ENCODE measurements around the gene SPPL3.

SPPL3 gene

GRCh38 chr12:120938496-120938895 is 34.3 kb upstream of the SPPL3 start:
- no peak for DNase-seq (ENCODE audit: low read depth)
- Histone ChIP-seq H3K9ac (ENCODE audit: low read length) (no peak overlapping the region), H3K9me3 (ENCODE audit: control insufficient read depth, low read length) (no peaks in the 10 kb centered on the region), H3K4me1 (ENCODE audit: control insufficient read depth, insufficient read depth, low read length) (peaks cover 3% of the 10 kb centered on the region), H3K27me3 (replicated peaks; ENCODE audit: control insufficient read depth, insufficient read depth, low read length) (peaks cover 15% of the 10 kb centered on the region), H3K36me3 (ENCODE audit: control insufficient read depth, insufficient read depth, low read length, severe bottlenecking) (no peaks in the 10 kb centered on the region), H3K4me3 (ENCODE audit: low read length) (no peak overlapping the region)

- no peak for DNase-seq (ENCODE audit: low read depth)
- Histone ChIP-seq H3K9ac (ENCODE audit: low read length) (no peak overlapping the region), H3K27me3 (replicated peaks; ENCODE audit: control insufficient read depth, insufficient read depth, low read length) (peaks cover 21% of the 10 kb centered on the region), H3K4me3 (ENCODE audit: low read length) (no peak overlapping the region), H3K4me1 (ENCODE audit: control insufficient read depth, insufficient read depth, low read length) (peaks cover 3% of the 10 kb centered on the region), H3K9me3 (ENCODE audit: control insufficient read depth, low read length) (no peaks in the 10 kb centered on the region), H3K36me3 (ENCODE audit: control insufficient read depth, insufficient read depth, low read length, severe bottlenecking) (no peaks in the 10 kb centered on the region)
These were observed 32.0 kb upstream of the SPPL3 start for GRCh38 chr12:120936197-120936596.

- Histone ChIP-seq H3K9me3 (ENCODE audit: control insufficient read depth, low read length) (no peaks in the 10 kb centered on the region), H3K36me3 (ENCODE audit: control insufficient read depth, insufficient read depth, low read length, severe bottlenecking) (no peaks in the 10 kb centered on the region), H3K9ac (ENCODE audit: low read length) (no peak overlapping the region), H3K4me1 (ENCODE audit: control insufficient read depth, insufficient read depth, low read length) (peaks cover 3% of the 10 kb centered on the region), H3K27me3 (replicated peaks; ENCODE audit: control insufficient read depth, insufficient read depth, low read length) (peaks cover 18% of the 10 kb centered on the region), H3K4me3 (ENCODE audit: low read length) (no peak overlapping the region)
- DNase-seq (ENCODE audit: low read depth), result no peak
These were observed 29.6 kb upstream of the SPPL3 start for GRCh38 chr12:120933786-120934185.

GRCh38 chr12:120932956-120933526 is 28.9 kb upstream of the SPPL3 start:
- Histone ChIP-seq H3K36me3 (ENCODE audit: control insufficient read depth, insufficient read depth, low read length, severe bottlenecking) (no peaks in the 10 kb centered on the region), H3K4me3 (ENCODE audit: low read length) (no peak overlapping the region), H3K9ac (ENCODE audit: low read length) (no peak overlapping the region), H3K4me1 (ENCODE audit: control insufficient read depth, insufficient read depth, low read length) (peaks cover 3% of the 10 kb centered on the region), H3K27me3 (replicated peaks; ENCODE audit: control insufficient read depth, insufficient read depth, low read length) (peaks cover 15% of the 10 kb centered on the region), H3K9me3 (ENCODE audit: control insufficient read depth, low read length) (no peaks in the 10 kb centered on the region)
- DNase-seq (ENCODE audit: low read depth), result no peak

GRCh38 chr12:120932058-120932457 is 27.9 kb upstream of the SPPL3 start:
- Histone ChIP-seq H3K9ac (ENCODE audit: low read length) (no peak overlapping the region), H3K4me3 (ENCODE audit: low read length) (no peak overlapping the region), H3K4me1 (ENCODE audit: control insufficient read depth, insufficient read depth, low read length) (peaks cover 2% of the 10 kb centered on the region), H3K27me3 (replicated peaks; ENCODE audit: control insufficient read depth, insufficient read depth, low read length) (peaks cover 15% of the 10 kb centered on the region), H3K36me3 (ENCODE audit: control insufficient read depth, insufficient read depth, low read length, severe bottlenecking) (no peaks in the 10 kb centered on the region), H3K9me3 (ENCODE audit: control insufficient read depth, low read length) (no peaks in the 10 kb centered on the region)
- no peak for DNase-seq (ENCODE audit: low read depth)

GRCh38 chr12:120930032-120930431 is 25.9 kb upstream of the SPPL3 start:
- DNase-seq (ENCODE audit: low read depth), result no peak
- H3K4me1 ChIP-seq (ENCODE audit: control insufficient read depth, insufficient read depth, low read length), result no peaks in the 10 kb centered on the region
- no peak overlapping the region for H3K9ac ChIP-seq (ENCODE audit: low read length)
- H3K36me3 ChIP-seq (ENCODE audit: control insufficient read depth, insufficient read depth, low read length, severe bottlenecking), result no peaks in the 10 kb centered on the region
- H3K9me3 ChIP-seq (ENCODE audit: control insufficient read depth, low read length), result no peaks in the 10 kb centered on the region
- H3K27me3 ChIP-seq (replicated peaks; ENCODE audit: control insufficient read depth, insufficient read depth, low read length), result peaks cover 15% of the 10 kb centered on the region
- H3K4me3 ChIP-seq (ENCODE audit: low read length), result no peak overlapping the region

GRCh38 chr12:120928864-120929652 is 24.9 kb upstream of the SPPL3 start:
- Histone ChIP-seq H3K27me3 (replicated peaks; ENCODE audit: control insufficient read depth, insufficient read depth, low read length) (peaks cover 15% of the 10 kb centered on the region), H3K4me1 (ENCODE audit: control insufficient read depth, insufficient read depth, low read length) (no peaks in the 10 kb centered on the region), H3K9ac (ENCODE audit: low read length) (no peak overlapping the region), H3K9me3 (ENCODE audit: control insufficient read depth, low read length) (no peaks in the 10 kb centered on the region), H3K36me3 (ENCODE audit: control insufficient read depth, insufficient read depth, low read length, severe bottlenecking) (no peaks in the 10 kb centered on the region), H3K4me3 (ENCODE audit: low read length) (no peak overlapping the region)
- DNase-seq (ENCODE audit: low read depth), result no peak

GRCh38 chr12:120925740-120926563 is 21.8 kb upstream of the SPPL3 start:
- peaks cover 7% of the 10 kb centered on the region for H3K27me3 ChIP-seq (replicated peaks; ENCODE audit: control insufficient read depth, insufficient read depth, low read length)
- no peak overlapping the region for H3K4me3 ChIP-seq (ENCODE audit: low read length)
- no peaks in the 10 kb centered on the region for H3K9me3 ChIP-seq (ENCODE audit: control insufficient read depth, low read length)
- H3K9ac ChIP-seq (ENCODE audit: low read length), result no peak overlapping the region
- no peaks in the 10 kb centered on the region for H3K4me1 ChIP-seq (ENCODE audit: control insufficient read depth, insufficient read depth, low read length)
- no peak for DNase-seq (ENCODE audit: low read depth)
- H3K36me3 ChIP-seq (ENCODE audit: control insufficient read depth, insufficient read depth, low read length, severe bottlenecking), result no peaks in the 10 kb centered on the region

- H3K9me3 ChIP-seq (ENCODE audit: control insufficient read depth, low read length), result peaks cover 16% of the 10 kb centered on the region
- H3K4me1 ChIP-seq (ENCODE audit: control insufficient read depth, insufficient read depth, low read length), result no peaks in the 10 kb centered on the region
- no peak overlapping the region for H3K9ac ChIP-seq (ENCODE audit: low read length)
- H3K27me3 ChIP-seq (replicated peaks; ENCODE audit: control insufficient read depth, insufficient read depth, low read length), result peaks cover 6% of the 10 kb centered on the region
- no peak for DNase-seq (ENCODE audit: low read depth)
- H3K4me3 ChIP-seq (ENCODE audit: low read length), result no peak overlapping the region
- H3K36me3 ChIP-seq (ENCODE audit: control insufficient read depth, insufficient read depth, low read length, severe bottlenecking), result no peaks in the 10 kb centered on the region
These were observed 18.1 kb upstream of the SPPL3 start for GRCh38 chr12:120922279-120922678.

GRCh38 chr12:120921637-120922036 is 17.5 kb upstream of the SPPL3 start:
- H3K36me3 ChIP-seq (ENCODE audit: control insufficient read depth, insufficient read depth, low read length, severe bottlenecking), result no peaks in the 10 kb centered on the region
- no peak for DNase-seq (ENCODE audit: low read depth)
- H3K4me1 ChIP-seq (ENCODE audit: control insufficient read depth, insufficient read depth, low read length), result no peaks in the 10 kb centered on the region
- no peak overlapping the region for H3K4me3 ChIP-seq (ENCODE audit: low read length)
- no peak overlapping the region for H3K9ac ChIP-seq (ENCODE audit: low read length)
- H3K9me3 ChIP-seq (ENCODE audit: control insufficient read depth, low read length), result peaks cover 16% of the 10 kb centered on the region
- H3K27me3 ChIP-seq (replicated peaks; ENCODE audit: control insufficient read depth, insufficient read depth, low read length), result peaks cover 6% of the 10 kb centered on the region

- Histone ChIP-seq H3K4me3 (ENCODE audit: low read length) (no peak overlapping the region), H3K9ac (ENCODE audit: low read length) (no peak overlapping the region), H3K36me3 (ENCODE audit: control insufficient read depth, insufficient read depth, low read length, severe bottlenecking) (no peaks in the 10 kb centered on the region), H3K27me3 (replicated peaks; ENCODE audit: control insufficient read depth, insufficient read depth, low read length) (peaks cover 6% of the 10 kb centered on the region), H3K9me3 (ENCODE audit: control insufficient read depth, low read length) (peaks cover 16% of the 10 kb centered on the region), H3K4me1 (ENCODE audit: control insufficient read depth, insufficient read depth, low read length) (no peaks in the 10 kb centered on the region)
- no peak for DNase-seq (ENCODE audit: low read depth)
These were observed 16.0 kb upstream of the SPPL3 start for GRCh38 chr12:120920178-120920577.
